HG02571 (cell line): ENCODE results near the gene FNDC3A.

Experiments used
- ATAC-seq: cut with Tn5 transposase; IDR thresholded peaks from one replicate; pipeline ENCODE4 v1.9.1; 2021; ENCODE audit warnings: mild to moderate bottlenecking, moderate library complexity; ENCODE audit not compliant: unreplicated experiment

Gene FNDC3A

GRCh38 chr13:48975856-48976575, at the start of gene FNDC3A:
Gene FNDC3A (plus strand): TSS chr13:48975912. CDS start chr13:49006191, 30,279 bp downstream.
- ATAC-seq, result peak; percentile 66

- ATAC-seq, result no peak
These were observed 46.8 kb upstream of the FNDC3A start for GRCh38 chr13:48928757-48929430.

GRCh38 chr13:48930918-48931317, 44.8 kb upstream of the FNDC3A start:
- no peak for ATAC-seq

- no peak for ATAC-seq
These were observed 37.3 kb upstream of the FNDC3A start for GRCh38 chr13:48938308-48938943.

- no peak for ATAC-seq
These were observed 36.0 kb upstream of the FNDC3A start for GRCh38 chr13:48939728-48940127.

GRCh38 chr13:48942131-48942530, 33.6 kb upstream of the FNDC3A start:
- ATAC-seq, result no peak

GRCh38 chr13:48944221-48944620, 31.5 kb upstream of the FNDC3A start:
- no peak for ATAC-seq

GRCh38 chr13:48945626-48946025, 30.1 kb upstream of the FNDC3A start:
- ATAC-seq, result no peak

DNA sequence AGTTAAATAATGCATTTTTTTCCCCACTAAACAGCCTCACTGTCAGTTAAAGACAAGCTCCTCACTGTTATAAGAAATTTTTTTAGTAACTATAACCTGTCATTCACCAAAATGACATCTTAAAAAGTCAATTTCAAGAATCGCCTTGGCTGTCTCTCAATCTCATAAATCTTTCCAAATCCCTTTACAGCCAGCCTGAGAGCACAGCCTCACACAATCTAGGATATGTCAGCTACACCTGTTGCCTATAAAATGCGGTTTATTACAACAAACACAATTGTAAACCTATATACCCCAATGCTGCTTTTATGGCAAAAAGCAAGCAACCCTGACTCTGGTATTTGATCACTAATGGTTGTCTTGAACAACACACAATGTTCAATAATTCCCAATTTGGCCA, 29.5 kb upstream of the FNDC3A start:
- ATAC-seq, result no peak

DNA sequence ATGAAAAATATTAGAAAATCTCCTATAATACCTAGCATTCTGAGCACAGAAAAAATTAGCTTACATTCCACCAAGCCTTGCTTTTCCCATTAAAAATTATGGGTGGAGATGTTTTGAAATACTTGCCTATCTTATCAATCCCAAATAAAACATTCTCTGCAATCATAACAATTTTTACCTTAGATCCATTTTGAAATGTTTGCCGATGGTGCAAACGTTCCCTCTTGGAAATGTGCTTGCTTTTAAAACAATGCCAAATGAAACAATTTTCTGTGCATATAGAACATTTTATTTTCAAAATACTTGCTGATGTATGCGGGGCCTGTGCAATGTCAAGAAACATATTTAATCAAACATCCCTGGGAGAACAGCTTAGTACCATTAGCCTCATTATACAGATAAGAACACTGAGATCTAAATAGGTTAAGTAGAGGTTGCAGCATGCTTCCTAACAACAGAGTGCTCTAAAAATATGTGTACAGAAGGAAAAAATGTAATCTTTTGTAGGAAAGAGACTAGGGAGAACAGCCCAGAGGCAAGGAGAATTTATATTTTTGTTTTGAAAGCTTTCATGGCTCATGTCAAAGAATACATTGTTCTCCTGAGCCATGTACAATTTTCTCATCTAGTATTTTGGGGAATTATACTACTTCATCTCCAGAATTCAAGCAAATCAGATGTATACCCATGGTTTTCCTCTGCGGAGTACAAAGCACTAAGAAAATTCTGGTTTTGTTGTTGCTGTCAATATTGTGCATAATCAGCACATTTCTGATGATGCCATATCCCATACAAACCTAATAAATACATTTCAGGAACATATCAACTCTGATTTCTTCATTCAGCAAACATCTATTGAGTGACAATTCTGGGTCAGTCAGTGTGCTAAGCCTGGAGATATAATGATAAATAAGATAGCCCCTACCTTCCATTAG, 25.9 kb upstream of the FNDC3A start:
- no peak for ATAC-seq

DNA sequence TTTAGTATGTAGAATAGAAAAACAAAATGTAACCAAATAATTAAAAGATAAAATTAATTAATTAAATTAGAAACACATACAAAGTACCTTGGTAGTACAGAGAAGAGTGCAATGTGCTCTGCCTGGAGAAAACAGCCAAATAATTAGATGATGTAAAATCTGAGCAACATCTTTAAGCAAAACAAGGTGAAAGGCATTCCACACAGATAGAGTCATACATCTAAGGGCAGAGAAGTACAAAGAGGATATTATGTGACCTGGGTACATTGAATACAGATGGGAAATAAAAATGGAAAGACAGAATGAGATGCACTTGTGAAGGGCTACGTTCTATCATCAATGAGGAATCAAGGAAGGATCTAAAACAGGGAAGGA, 25.2 kb upstream of the FNDC3A start:
- no peak for ATAC-seq

DNA sequence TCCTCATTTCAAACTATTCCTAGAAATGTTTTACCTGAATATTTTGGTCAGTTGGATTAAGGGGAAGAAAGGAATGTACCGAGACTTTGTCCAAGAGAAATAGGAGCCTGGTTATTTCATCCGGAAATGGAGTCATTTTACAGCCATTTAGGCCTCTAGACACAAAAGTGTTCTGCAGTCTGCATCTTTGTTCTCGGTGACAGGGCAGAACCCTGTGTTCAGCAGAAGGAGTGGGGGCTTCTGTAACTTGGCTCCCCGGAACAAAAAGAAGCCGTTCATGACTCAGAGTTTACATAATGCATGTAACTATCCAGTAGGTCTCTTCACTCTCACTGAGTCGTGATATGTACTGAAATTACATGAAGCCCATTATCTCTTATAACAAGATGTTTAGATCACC, 21.6 kb upstream of the FNDC3A start:
- ATAC-seq, result no peak

GRCh38 chr13:48955536-48955935, 20.2 kb upstream of the FNDC3A start:
- ATAC-seq, result no peak

DNA sequence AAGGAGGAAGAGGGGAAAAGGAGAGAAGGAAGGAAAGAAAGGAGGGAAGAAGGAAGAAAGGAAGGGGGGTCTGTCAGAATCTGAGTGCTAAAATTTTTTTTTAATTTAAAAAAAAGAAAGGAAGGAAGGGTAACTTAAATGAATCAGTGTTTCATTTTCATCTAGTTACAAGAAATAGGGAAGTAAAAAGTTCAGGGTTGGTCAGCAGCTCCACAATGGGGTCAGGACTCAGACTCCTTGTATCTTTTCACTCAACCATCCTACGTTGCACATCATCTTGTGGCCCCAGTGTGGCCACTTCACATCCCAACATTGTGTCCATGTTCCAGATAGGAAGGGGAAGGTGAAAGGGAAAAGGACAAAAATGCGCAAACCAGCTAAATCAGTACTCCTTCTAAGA, 14.3 kb upstream of the FNDC3A start:
- ATAC-seq, result no peak

GRCh38 chr13:48962281-48962680, 13.4 kb upstream of the FNDC3A start:
- no peak for ATAC-seq

GRCh38 chr13:48965736-48966135, 10.0 kb upstream of the FNDC3A start:
- no peak for ATAC-seq

DNA sequence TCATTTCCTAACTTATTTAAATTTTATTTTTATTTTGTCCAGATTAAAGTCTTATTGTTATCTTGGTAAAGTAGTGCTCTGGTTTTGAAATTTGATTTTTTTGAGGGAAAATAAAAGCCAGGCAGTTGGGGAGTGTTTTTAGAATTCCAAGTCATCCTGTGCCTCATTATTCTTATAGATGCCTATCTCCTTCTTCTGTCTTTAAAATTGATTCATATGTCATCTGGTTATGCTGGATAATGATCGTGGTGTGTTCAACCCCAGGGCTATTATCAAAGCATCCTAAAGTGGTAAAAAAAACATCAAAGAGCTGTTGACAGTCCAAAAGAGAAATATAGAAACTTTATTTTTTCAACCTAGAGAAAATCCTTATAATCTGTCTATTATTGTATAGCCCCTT, 6.0 kb upstream of the FNDC3A start:
- ATAC-seq, result no peak

GRCh38 chr13:48973845-48974431, 1.8 kb upstream of the FNDC3A start:
- no peak for ATAC-seq

DNA sequence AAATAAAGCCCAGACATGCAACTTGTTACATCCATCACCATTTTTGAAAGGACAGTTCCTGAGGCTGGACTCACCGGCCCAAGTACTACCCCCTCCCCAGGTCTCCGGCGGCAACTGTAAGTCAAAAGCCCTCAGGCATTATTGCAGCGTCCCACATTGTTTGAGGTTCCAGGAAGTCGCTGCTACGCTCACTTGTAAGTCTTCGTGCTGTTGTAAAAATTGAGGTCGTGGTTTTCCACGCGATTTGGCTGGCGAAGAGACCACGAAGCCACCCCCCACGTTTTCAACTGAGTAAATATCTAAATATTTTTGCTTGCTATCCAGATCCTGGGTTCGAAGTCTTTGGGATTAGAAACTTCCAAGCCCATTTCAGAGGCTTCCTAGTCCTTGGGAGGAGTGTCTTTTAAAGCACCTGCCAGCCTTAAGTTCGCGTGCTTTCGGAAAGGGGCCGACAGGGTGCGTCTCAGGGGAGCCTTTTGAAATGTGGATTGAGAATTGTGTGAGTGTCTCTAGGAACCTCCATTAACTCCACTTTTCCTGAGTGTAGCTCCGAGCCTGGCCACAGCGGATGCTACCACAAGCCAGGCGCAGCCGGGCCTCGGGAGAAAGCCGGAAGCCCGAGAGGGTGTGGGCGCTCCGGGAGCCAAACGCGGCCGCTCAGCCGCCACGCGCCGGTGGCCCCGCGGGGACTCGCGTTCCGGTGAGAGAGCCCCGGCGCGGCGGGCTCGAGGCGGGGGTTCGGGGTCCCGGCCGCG, 434 bp upstream of the FNDC3A start:
- no peak for ATAC-seq
